Left lung (tissue), 10 donors: ENCODE measurements around the gene HDAC10. TPM values are rescaled to one million over a fixed set of nuclear protein-coding genes. Genes with fewer than 3 reads are reported as not detected.

ENCODE experiments used
- ATAC-seq: fragments of 200-7000 bp; cut with Tn5 transposase; one replicate; pipeline ENCODE4 v1.9.1; 2020; ENCODE audit warnings: moderate library complexity
- DNase-seq, 4 donors: peaks; one replicate each; pipeline ENCODE4 v3.0.0-alpha.2; 2013 to 2020
- H3K27ac ChIP-seq, 2 donors: fragments of 200-600 bp; sonication (generic) in 1 of 2; one replicate each; pipeline versions ENCODE4 v1.5.0 to v1.8.0; 2020 to 2021
- H3K27me3 ChIP-seq, 2 donors: fragments of 200-600 bp; sonication (generic) in 1 of 2; one replicate each; pipeline versions ENCODE4 v1.5.0 to v1.8.0; 2020 to 2021
- H3K36me3 ChIP-seq, 2 donors: fragments of 200-600 bp; sonication (generic) in 1 of 2; one replicate each; pipeline versions ENCODE4 v1.5.0 to v1.8.0; 2020 to 2021
- H3K4me1 ChIP-seq, 2 donors: fragments of 200-600 bp; one replicate each; pipeline ENCODE4 v1.8.0; 2021
- H3K4me3 ChIP-seq, 2 donors: fragments of 200-600 bp; sonication (generic) in 1 of 2; one replicate each; pipeline versions ENCODE4 v1.5.0 to v1.8.0; 2020 to 2021; ENCODE audit warnings: mild to moderate bottlenecking in 1 of 2
- H3K9me3 ChIP-seq, 2 donors: fragments of 200-600 bp; sonication (generic) in 1 of 2; one replicate each; pipeline versions ENCODE4 v1.5.0 to v1.8.0; 2020 to 2021
- intact Hi-C, 2 donors: fragments of 100-400 bp; cut with DNase I; formaldehyde crosslinking; loops; one replicate each; pipeline versions ENCODE4 v1.11.2 to v1.14.2; 2022
- polyA plus RNA-seq, 6 donors: library from polyadenylated mRNA; unstranded; fragments of 120-200 nt; gene quantifications; one replicate each; pipeline ENCODE4 v1.2.1, GENCODE V29; 2013; ENCODE audit not compliant: insufficient read length in 6 of 6
- total RNA-seq, 2 donors: library from RNA; stranded (reverse); fragmentation: NEBNext Ultra II Directional; extraction: Animal tissue kit (Norgen Biotek cat#: 25700); gene quantifications; one replicate each; pipeline ENCODE4 v1.2.1, GENCODE V29; 2021
- TF ChIP-seq, protein P1 (sequence below), 2 donors: fragments of 200-600 bp; sonication (generic) in 1 of 2; IDR thresholded peaks; one replicate each; pipeline versions ENCODE4 v1.5.0 to v1.8.0; 2021; ENCODE audit warnings: antibody characterized with exemption in 2 of 2
- donor health status: DM: no; HTN: yes; CAD: no.
- donor health status: DM: no; HTN: no; CAD: no.

HDAC10 gene
- total and polyA plus RNA-seq, 8 donors, result 23.9 to 42.2 (median 36.7) TPM

DNA sequence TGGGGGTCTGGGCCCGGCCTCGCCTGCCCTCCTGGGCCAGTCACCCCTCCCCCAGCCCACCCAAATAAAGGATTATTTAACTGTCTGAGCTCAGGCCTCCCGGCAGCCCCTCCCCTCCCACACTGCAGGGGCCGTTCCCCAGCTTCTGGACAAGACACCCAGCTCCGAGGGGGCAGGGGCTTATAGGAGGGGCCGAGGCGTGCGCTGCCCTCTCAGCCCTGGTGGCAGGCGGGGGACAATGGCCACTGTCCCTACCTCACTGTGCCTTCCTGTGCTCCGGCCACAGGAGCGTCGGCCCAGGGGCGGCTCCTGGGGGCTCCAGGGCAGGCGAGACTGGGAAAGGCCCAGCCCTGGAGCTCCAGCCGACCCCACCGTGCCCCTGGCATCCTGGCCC lies 52.4 kb downstream of the HDAC10 start:
- Histone ChIP-seq H3K9me3 (no peaks in the 10 kb centered on the region), H3K4me3 (no peak overlapping the region), H3K4me1 (peaks cover 8 to 35% of the 10 kb centered on the region in 2 donors), H3K27me3 (no peaks in the 10 kb centered on the region), H3K36me3 (peaks cover 0 to 58% of the 10 kb centered on the region in 2 donors), H3K27ac (no peak overlapping the region)
- DNase-seq (no peak), ATAC-seq (no peak)
- intact Hi-C loops, result no loop called here
- TF ChIP-seq, protein P1, sequence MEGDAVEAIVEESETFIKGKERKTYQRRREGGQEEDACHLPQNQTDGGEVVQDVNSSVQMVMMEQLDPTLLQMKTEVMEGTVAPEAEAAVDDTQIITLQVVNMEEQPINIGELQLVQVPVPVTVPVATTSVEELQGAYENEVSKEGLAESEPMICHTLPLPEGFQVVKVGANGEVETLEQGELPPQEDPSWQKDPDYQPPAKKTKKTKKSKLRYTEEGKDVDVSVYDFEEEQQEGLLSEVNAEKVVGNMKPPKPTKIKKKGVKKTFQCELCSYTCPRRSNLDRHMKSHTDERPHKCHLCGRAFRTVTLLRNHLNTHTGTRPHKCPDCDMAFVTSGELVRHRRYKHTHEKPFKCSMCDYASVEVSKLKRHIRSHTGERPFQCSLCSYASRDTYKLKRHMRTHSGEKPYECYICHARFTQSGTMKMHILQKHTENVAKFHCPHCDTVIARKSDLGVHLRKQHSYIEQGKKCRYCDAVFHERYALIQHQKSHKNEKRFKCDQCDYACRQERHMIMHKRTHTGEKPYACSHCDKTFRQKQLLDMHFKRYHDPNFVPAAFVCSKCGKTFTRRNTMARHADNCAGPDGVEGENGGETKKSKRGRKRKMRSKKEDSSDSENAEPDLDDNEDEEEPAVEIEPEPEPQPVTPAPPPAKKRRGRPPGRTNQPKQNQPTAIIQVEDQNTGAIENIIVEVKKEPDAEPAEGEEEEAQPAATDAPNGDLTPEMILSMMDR (IDR thresholded peaks at IDR 0.05), result no peak

DNA sequence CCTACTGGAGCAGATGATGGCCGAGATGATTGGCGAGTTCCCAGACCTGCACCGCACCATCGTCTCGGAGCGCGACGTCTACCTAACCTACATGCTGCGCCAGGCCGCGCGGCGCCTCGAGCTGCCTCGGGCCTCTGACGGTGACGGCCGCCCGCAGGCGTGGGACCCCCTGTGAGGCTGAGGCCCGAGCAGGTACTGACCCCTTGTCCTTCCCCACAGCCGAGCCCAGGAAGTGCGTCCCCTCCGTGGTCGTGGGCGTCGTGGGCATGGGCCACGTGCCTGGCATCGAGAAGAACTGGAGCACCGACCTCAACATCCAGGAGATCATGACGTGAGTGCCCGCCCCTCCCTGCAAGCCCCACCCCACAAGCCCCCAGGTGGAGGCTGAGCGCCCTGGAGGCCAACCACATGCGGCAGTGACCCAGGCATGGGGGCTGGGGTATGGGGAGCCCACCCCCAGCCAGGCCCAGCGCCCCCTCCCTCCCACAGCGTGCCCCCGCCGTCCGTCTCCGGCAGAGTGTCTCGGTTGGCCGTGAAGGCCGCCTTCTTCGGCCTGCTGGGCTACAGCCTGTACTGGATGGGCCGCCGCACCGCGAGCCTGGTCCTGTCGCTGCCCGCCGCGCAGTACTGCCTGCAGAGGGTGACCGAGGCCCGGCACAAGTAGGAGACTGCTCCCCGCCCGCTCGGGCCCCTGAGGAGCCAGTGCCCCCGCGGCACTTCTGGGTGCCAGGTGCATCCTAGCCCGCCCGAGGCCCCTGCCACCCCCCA lies 53.0 kb downstream of the HDAC10 start:
- H3K27ac ChIP-seq, result no peak overlapping the region
- H3K27me3 ChIP-seq, result no peaks in the 10 kb centered on the region
- H3K36me3 ChIP-seq, result peaks cover 0 to 63% of the 10 kb centered on the region in 2 donors
- intact Hi-C loops, result no loop called here
- TF ChIP-seq, protein P1 (IDR thresholded peaks at IDR 0.05), result no peak
- no peak overlapping the region for H3K4me3 ChIP-seq
- H3K9me3 ChIP-seq, result no peaks in the 10 kb centered on the region
- DNase-seq (no peak), ATAC-seq (no peak)
- H3K4me1 ChIP-seq, result peaks cover 8 to 33% of the 10 kb centered on the region in 2 donors

DNA sequence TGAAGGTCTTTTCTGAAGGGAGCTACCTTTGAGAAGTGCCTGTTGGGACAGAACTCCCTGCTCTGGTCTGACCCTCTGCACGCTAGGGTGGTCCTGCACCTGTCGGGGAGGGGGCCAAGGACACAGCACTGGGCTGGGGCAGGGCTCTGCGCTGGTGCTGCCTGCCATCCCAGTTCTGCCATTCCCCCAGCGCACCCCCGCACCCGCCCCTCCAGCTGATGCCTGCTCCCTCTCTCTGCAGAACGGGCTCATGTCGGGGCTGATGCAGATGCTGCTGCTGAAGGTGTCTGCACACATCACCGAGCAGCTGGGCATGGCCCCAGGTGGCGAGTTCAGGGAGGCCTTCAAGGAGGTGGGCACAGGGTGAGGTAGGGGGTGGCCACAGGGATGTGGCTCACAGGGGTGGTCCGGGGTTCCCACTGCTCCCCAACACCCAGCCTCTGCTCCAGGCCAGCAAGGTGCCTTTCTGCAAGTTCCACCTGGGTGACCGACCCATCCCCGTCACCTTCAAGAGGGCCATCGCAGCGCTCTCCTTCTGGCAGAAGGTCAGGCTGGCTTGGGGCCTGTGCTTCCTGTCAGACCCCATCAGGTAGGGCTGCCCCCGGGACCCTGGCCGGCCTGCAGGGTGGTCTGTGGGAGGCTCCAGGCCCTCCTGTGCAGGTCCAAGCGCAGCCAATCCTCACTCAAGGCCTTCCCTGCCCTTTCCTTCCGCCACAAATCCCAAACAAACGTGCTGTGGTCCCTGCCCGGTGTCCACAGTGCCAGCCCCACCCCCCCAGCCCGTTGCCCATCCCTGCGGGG lies 53.9 kb downstream of the HDAC10 start:
- TF ChIP-seq, protein P1 (IDR thresholded peaks at IDR 0.05), result no peak
- ATAC-seq (no peak), DNase-seq (no peak)
- Histone ChIP-seq H3K4me1 (peaks cover 8 to 33% of the 10 kb centered on the region in 2 donors), H3K27ac (no peak overlapping the region), H3K27me3 (no peaks in the 10 kb centered on the region), H3K4me3 (no peak overlapping the region), H3K36me3 (peaks cover 0 to 65% of the 10 kb centered on the region in 2 donors), H3K9me3 (no peaks in the 10 kb centered on the region)
- intact Hi-C loops, result no loop called here

DNA sequence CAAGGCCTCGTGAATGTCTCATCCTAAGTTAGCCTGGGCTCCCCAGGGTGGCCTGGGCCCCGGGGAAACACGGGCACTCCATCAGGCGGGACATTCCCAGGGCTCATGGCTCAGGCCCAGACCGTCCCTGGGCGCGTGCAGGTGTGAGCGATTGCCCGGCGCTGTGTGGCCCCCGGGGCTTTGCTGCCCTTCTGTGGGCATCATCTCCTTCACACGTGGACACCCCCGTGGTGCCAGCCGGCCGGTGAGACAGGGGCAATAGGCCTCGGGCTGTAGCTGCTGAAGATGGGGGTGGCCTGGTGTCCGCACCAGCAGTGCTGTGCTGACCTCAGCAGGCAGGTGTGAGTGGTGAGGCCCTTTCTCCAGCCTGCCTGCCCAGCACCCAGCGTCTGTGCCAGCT lies 54.8 kb downstream of the HDAC10 start:
- TF ChIP-seq, protein P1 (IDR thresholded peaks at IDR 0.05), result no peak
- intact Hi-C loops, result no loop called here
- H3K27ac ChIP-seq, result no peak overlapping the region
- no peaks in the 10 kb centered on the region for H3K9me3 ChIP-seq
- H3K36me3 ChIP-seq, result peaks cover 0 to 65% of the 10 kb centered on the region in 2 donors
- no peaks in the 10 kb centered on the region for H3K27me3 ChIP-seq
- no peak for ATAC-seq
- peaks cover 4 to 36% of the 10 kb centered on the region in 2 donors for H3K4me1 ChIP-seq
- no peak for DNase-seq
- H3K4me3 ChIP-seq, result no peak overlapping the region

Other genes with a start within 250 kb of the HDAC10 start
- not detected for gene IL17REL, start 238.5 kb downstream of the HDAC10 start, total RNA-seq
- gene IL17REL, start 238.5 kb downstream of the HDAC10 start, polyA plus RNA-seq, result under 1 TPM in 5 of 6 donors, not detected in 1; 0.06 to 0.17 (median 0.07) TPM
- gene TTLL8, start 193.0 kb downstream of the HDAC10 start, total RNA-seq, result not detected
- gene TTLL8, start 193.0 kb downstream of the HDAC10 start, polyA plus RNA-seq, result not detected
- 1 to 10 TPM in 1 of 2 donors, under 1 TPM in 1; 0.39 to 2.9 TPM for gene MLC1, start 165.8 kb downstream of the HDAC10 start, total RNA-seq
- gene MLC1, start 165.8 kb downstream of the HDAC10 start, polyA plus RNA-seq, result 1 to 10 TPM; 1.5 to 3.0 (median 2.1) TPM
- gene MOV10L1, start 161.3 kb downstream of the HDAC10 start, total RNA-seq, result 1 to 10 TPM in 1 of 2 donors, under 1 TPM in 1; 0.37 to 1.7 TPM
- gene MOV10L1, start 161.3 kb downstream of the HDAC10 start, polyA plus RNA-seq, result 1 to 10 TPM; 1.7 to 4.7 (median 2.7) TPM
- gene PANX2, start 80.5 kb downstream of the HDAC10 start, total RNA-seq, result 1 to 10 TPM; 2.1 to 4.6 TPM
- gene PANX2, start 80.5 kb downstream of the HDAC10 start, polyA plus RNA-seq, result under 1 TPM; 0.51 to 0.84 (median 0.61) TPM
- gene TRABD, start 65.4 kb downstream of the HDAC10 start, total RNA-seq, result 10 to 100 TPM; 37.5 to 54.2 TPM
- gene TRABD, start 65.4 kb downstream of the HDAC10 start, polyA plus RNA-seq, result 10 to 100 TPM; 16.0 to 29.1 (median 22.1) TPM
- gene SELENOO, start 50.3 kb downstream of the HDAC10 start, total RNA-seq, result 10 to 100 TPM; 19.5 to 22.0 TPM
- gene SELENOO, start 50.3 kb downstream of the HDAC10 start, polyA plus RNA-seq, result 10 to 100 TPM; 18.5 to 28.9 (median 21.8) TPM
- gene TUBGCP6, start 6.2 kb downstream of the HDAC10 start, total RNA-seq, result 10 to 100 TPM; 40.8 to 41.3 TPM
- 10 to 100 TPM; 37.2 to 50.1 (median 44.5) TPM for gene TUBGCP6, start 6.2 kb downstream of the HDAC10 start, polyA plus RNA-seq
- gene MAPK12, start 10.4 kb upstream of the HDAC10 start, total RNA-seq, result 10 to 100 TPM; 11.6 to 14.6 TPM
- 10 to 100 TPM; 14.2 to 31.4 (median 23.2) TPM for gene MAPK12, start 10.4 kb upstream of the HDAC10 start, polyA plus RNA-seq
- gene MAPK11, start 19.1 kb upstream of the HDAC10 start, total RNA-seq, result 10 to 100 TPM; 10.3 to 15.1 TPM
- 10 to 100 TPM; 12.9 to 21.5 (median 14.7) TPM for gene MAPK11, start 19.1 kb upstream of the HDAC10 start, polyA plus RNA-seq
- 100 to 1,000 TPM; 237 to 391 TPM for gene PLXNB2, start 56.4 kb upstream of the HDAC10 start, total RNA-seq
- 100 to 1,000 TPM; 116 to 149 (median 137) TPM for gene PLXNB2, start 56.4 kb upstream of the HDAC10 start, polyA plus RNA-seq
- 1 to 10 TPM; 7.3 to 8.2 TPM for gene DENND6B, start 75.7 kb upstream of the HDAC10 start, total RNA-seq
- 10 to 100 TPM in 5 of 6 donors, 1 to 10 TPM in 1; 9.0 to 18.8 (median 14.0) TPM for gene DENND6B, start 75.7 kb upstream of the HDAC10 start, polyA plus RNA-seq
- 10 to 100 TPM; 41.5 to 53.0 TPM for gene PPP6R2, start 92.1 kb upstream of the HDAC10 start, total RNA-seq
- 10 to 100 TPM; 36.9 to 60.1 (median 40.8) TPM for gene PPP6R2, start 92.1 kb upstream of the HDAC10 start, polyA plus RNA-seq
- gene SBF1, start 223.8 kb upstream of the HDAC10 start, total RNA-seq, result 10 to 100 TPM; 57.1 to 69.9 TPM
- 10 to 100 TPM; 31.6 to 47.4 (median 38.0) TPM for gene SBF1, start 223.8 kb upstream of the HDAC10 start, polyA plus RNA-seq
- gene ADM2, start 230.3 kb upstream of the HDAC10 start, total RNA-seq, result 1 to 10 TPM; 2.2 to 3.5 TPM
- under 1 TPM; 0.29 to 0.86 (median 0.46) TPM for gene ADM2, start 230.3 kb upstream of the HDAC10 start, polyA plus RNA-seq
- gene MIOX, start 235.6 kb upstream of the HDAC10 start, total RNA-seq, result not detected
- gene MIOX, start 235.6 kb upstream of the HDAC10 start, polyA plus RNA-seq, result under 1 TPM in 5 of 6 donors, not detected in 1; 0.12 to 0.27 (median 0.15) TPM